CD4-positive, alpha-beta T cell treated with Interferon gamma for 1 hour (primary cell): Measurements from ENCODE around the gene SLC25A30.

ENCODE experiments used
- DNase-seq: peaks from one replicate; pipeline ENCODE4 v3.0.0-alpha.2; 2020

SLC25A30 gene, protein sequence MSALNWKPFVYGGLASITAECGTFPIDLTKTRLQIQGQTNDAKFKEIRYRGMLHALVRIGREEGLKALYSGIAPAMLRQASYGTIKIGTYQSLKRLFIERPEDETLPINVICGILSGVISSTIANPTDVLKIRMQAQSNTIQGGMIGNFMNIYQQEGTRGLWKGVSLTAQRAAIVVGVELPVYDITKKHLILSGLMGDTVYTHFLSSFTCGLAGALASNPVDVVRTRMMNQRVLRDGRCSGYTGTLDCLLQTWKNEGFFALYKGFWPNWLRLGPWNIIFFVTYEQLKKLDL

DNA sequence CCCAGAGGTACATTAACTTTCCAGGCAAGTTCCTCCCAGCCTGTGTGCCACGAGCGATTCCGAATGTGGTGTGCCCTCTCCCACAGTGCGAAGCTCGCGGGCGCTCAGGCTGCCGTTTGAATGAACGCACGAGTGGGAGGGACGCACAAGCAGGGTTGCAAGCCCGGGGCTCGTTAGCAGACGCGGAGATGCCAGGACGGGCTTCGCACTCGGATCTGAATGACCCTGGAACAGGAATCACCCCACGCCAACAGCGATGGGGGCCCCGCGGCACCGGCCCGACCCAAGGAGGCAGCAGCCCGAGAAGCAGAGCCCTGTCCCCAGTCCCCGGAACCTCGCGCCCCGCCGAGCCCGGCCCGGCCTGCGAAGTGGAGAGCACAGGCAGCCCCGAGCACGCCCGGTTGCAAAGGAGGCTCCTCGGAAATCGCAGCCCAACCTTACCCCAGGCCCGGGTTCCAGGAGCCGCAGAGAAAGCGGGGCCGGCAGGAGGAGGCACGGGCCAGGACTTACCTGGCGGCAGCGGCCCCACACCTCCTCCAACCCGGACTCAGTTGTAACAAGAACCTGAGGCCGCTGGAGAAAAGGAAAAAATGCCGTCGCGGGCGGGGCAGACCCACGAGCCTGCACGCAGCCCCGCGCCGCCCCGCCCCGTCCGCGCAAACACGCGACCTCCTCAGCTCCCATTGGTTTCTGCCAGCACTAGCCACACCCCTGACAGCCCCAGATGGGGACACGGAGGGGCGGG lies at the start of gene SLC25A30:
Gene SLC25A30, minus strand, starts transcription at position 584 of the 745 bp plus-strand sequence. CDS start 6,948 bp downstream, outside the sequence.
- peak; percentile 87 for DNase-seq

DNA sequence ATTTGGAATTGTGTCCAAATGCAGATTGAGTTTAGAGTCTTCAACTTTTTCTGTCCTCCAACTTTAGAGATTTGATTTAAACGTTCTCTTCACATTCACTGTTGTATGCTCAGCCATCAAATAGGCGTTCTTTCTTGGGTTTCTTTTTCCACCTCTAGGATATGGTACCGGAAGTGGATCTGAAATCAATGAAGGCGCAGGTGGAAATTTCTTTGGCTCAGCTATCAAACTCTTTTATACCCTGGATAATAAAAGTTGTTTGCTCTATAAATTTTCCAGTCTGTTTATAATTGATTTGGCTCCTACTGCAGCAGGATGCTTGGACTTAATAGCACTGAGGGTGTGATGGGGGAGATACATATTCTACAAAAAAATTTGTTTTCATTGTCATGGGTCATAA lies 48.2 kb upstream of the SLC25A30 start:
- DNase-seq = no peak

DNA sequence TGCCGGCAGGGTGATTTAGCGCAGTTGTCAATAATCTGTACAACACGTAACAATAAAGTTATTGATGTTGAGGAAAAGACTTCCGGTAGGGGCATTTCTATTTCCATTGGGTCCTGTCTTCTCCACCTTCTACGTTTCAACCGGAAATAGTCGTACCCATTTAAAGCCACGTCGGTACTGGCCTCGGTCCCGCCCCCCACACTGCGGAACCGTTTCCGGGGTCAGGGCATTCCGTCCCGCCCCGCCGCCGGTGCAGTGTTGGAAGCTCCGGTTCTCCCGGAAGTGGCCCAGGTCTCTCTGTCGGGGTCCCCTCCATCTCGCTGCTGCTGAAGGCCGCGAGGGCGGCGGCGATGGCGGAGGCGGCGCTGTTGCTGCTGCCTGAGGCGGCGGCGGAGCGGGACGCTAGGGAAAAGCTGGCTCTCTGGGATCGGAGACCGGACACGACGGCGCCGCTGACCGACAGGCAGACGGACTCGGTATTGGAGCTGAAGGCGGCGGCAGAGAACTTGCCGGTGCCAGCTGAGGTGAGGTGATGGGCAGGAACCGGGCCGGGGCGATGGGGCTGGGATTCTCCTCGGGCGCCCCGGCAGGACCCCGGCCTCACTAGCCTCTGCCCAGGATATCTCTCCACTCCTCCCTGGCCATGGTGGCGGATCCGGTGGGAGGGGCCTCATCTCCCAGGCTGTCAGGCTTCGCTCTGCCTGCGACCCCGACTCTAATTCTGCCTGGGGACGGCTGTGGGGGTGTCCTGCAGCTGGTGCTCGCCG lies 46.7 kb upstream of the SLC25A30 start, which contains the start of gene COG3:
Gene COG3, plus strand, starts transcription at position 253 of the 767 bp plus-strand sequence. Its CDS starts 98 bp downstream, at position 351.
- DNase-seq = peak; percentile 95

DNA sequence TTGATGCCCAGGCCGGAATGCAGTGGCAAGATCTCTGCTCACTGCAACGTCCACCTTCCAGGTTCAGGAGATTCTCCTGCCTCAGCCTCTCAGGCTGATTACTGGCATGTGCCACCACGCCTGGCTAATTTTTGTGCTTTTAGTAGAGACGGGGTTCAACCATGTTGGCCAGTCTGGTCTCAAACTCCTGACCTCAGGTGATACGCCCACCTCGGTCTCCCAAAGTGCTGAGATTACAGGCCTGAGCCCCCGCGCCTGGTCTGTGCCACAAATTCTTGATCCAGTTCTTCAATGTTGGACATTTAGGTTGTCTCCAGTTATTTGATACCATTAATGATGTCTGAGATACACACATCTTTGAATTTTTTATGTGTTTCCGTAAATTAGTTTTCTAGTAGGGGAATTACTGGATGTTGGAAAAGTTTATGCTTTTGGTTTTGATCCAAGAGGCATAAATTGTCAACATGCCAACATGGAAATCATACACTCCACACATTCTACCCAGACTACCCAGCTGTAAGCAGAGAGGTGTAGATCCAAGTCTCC lies 46.0 kb upstream of the SLC25A30 start:
- no peak for DNase-seq

DNA sequence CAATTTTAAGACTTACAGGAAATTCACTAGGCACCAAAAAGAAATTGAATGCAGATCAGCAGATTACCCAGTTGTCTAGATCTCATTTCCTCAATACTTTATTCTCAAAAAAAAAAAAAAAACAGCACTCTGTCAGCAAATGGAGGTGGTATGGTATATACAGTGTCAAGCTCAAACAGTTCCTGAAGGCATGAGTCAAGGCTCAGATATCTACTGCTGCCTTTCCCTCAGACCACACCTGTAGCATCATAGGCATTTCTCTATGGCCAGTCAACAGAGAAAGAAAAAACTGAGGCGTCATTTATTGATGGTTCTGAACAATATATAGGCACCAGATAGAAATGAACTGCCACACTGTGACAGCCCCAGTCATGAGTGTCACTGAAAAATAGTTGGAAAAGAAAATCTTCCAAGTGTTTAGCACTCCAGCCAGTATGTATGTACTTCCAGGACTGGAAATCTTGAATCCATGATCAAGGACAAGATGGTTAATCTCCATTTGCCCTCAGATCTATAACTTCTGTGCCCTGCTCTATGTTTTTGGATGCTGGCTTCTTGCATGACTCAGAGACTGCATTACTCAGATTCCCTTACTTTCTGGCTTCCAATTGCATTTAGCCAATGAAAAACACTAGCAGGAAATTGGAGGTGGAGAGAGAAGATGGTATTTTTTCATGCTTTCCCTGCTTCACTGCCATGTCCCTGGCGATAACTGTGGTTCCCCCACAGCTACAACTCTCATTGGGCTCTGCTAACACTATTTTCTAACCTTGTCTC lies 38.2 kb upstream of the SLC25A30 start:
- DNase-seq = no peak

DNA sequence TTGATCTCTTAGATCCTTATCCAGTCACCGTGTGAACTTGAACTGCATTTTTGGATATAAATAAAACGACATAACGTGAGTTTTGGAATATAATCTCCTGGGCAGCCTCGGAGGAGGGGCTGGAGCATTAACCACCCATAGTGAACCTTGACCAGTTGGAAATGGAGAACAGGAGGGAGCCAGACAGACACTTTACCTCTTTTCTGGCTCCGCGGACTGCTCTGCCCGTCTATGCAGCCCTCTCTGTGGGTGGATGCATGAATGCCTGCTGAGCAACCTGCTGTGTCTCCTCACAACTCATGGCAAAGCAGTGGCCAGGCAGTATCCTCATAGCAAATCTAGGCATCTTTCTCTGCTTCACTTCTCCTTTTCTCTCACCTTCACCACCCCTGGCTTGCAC lies 36.0 kb upstream of the SLC25A30 start:
- no peak for DNase-seq

DNA sequence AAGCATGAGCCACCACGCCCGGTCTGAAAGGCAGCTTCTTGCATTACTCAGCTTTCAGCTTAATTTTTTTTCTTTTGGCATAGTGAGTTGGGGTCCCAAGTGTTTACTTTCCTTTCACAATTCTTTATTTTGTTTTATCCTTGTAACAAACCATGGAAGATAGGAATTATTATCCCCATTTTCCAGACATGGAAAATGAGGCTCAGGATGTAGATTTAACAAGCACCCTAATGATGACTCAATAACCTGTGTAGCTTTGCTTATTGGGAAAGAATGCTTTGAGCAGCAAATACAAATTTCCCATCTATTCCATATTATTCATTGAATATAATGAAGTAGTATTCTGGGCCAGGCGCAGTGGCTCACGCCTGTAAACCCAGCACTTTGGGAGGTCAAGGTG lies 33.1 kb upstream of the SLC25A30 start:
- DNase-seq = no peak

DNA sequence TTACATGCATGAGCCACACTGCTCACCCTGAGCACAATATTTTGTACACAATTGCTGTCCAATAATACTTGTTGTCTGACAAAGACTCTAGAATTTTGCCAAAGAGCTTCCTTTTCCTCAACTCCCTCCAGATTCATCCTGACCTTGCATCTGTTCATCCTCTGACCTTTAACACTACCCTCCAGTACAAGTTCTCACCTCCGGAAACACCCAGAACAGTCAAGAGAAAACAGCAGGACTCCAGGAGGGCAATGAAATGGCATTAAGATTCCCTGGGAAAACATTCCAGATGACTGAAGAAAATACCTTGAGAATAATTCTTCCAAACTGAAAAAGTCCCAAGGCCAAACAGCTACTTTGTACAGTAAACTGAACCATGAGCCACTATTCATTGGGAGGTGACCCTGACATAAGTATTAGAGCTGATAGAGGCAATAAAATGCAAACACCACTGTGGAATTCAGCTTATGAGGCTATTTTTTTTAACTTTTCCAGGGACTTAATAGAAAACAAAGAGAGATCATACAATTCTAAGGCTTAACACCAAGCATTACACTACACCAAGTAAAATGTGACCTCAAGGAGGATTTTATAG lies 30.9 kb upstream of the SLC25A30 start:
- DNase-seq = no peak

DNA sequence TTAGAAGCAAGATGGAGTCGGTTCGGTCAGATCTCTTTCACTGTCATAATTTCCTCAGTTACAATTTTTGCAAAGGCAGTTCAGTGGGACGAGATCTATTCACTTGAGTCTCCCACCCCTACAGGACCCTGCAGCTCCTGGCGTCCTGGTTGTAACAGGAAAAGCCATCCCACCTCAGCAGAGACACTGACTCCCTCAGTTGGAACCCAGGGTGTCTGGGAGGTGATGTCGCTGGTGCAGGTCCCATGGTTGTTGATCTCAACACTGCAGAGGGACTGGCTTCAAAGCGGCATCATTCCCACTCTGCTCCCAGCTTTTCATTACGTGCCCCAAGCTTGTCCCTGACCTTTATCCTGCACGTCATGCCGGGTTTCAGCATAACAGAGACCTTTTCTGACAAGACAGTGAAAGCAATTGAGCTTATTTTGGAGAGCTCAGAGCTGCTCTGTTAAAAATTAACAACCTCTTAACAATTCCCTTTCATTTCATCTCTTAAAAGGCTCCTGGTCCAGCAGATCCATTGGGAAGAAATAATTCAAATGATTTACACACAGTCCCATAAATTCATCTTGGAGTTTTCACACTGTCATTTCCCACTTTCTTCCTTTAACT lies 29.0 kb upstream of the SLC25A30 start:
- no peak for DNase-seq

DNA sequence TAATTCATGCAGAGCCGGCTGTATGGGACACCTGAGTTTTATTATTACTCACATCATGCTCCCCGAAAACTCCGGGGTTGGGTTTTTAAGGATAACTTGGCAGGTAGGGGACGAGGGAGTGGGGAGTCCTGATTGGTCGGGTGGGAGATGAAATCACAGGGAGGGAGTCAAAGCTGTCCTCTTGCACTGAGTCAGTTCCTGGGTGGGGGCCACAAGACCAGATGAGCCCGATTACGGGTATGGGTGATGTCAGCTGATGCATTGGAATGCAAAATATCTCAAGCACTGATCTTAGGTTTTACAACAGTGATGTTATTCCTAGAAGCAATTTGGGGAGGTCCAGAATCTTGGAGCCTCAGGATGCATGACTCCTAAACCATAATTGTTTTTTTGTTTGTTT lies 28.0 kb upstream of the SLC25A30 start:
- no peak for DNase-seq

DNA sequence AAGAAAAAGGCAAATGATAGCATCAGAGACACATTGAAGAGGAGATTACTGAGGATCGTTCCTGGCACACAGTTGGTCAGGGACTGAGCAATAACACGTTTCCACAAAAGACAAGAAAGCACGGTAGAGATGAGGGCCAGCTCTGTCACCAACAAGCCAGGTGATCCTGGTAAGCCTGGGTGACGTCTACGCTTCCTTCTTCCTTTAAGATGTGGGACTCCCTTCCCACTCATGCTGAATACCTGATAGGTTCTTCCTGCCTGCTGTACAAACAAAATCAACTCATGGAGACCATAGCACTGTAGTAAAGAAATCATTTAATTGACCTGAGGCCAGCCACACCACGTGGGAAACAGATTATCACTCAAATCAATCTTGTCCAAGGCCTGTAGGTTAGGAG lies 26.9 kb upstream of the SLC25A30 start:
- no peak for DNase-seq

DNA sequence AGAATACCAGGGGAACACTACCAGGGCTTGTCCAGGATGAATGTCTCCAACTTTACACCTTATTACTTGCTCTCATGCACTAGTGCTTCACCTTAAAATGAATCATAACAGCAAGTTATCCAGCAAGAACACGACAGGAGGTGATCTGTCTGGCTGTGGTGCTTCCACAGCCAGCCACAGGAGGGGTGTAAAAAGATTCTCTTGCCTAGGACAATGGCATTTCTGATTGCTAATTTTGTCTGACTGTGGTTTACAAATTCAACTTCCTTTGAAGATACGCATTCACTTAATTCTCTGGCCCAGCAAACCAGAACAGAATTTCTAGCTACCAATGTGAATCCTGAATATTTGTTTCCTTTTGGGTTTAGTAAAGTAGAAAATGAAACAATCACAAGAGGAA lies 23.5 kb upstream of the SLC25A30 start:
- DNase-seq = no peak

DNA sequence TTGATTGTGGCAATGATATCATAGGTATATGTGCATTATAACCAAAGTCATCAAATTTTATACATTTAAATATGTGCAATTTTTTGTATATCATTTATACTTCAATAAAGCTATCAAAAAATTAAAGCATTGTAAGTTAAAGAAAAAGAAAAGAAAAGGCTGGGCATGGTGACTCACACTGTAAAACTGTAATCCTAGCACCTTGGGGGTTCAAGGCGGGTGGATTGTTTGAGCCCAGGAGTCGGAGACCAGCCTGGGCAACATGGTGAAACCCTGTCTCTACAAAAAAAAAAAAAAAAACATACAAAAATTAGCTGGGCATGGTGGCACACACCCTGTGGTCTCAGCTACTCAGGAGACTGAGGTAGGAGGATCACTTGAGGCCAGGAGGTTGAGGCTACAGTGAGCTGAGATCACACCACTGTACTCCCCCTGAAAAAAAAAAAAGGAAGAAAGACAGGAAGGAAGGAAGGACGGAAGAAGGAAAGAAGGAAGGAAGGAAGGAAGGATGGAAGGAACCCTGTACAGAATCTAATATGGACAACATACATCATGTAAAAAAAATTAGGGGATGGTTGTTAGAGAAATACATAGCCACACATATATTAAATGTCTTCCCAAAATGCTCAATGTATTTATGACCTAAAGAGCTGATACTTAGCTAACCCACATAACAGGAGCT lies 21.7 kb upstream of the SLC25A30 start:
- no peak for DNase-seq

DNA sequence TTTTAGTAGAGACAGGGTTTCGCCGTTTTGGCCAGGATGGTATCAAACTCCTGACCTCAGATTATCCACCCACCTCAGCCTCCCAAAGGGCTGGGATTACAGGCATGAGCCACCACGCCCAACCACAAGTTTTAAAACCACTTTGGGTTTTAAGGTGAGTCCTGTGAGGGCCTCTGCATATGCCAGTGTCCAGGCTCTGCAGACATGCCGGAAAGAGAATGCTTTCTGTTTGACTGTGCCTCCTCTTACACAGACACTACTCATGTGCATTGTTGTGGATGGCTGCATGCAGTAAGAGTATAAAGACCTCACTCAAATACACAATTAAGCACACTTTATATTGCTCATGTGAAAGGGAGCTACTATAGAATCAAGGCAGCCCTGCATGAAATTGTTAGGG lies 20.8 kb upstream of the SLC25A30 start:
- no peak for DNase-seq

DNA sequence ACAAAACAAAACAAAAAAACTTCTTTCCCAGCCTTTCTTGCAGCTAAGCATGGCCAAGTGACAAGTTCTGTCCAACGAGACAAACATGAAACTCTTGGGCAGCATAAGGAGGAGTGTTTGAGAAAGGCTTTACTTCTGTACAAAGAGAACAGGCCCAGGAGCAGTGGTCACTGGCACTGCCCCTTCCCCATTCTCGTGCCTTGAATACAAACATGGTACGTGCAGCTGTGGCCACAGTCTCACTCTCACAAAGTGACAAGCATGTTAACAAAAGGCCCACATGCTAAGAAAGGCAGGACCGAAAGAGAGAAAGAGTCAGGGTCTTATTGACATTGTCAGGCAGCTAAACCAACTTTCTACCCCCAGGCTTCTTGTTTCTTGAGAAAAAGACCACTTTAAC lies 19.8 kb upstream of the SLC25A30 start:
- DNase-seq = no peak

DNA sequence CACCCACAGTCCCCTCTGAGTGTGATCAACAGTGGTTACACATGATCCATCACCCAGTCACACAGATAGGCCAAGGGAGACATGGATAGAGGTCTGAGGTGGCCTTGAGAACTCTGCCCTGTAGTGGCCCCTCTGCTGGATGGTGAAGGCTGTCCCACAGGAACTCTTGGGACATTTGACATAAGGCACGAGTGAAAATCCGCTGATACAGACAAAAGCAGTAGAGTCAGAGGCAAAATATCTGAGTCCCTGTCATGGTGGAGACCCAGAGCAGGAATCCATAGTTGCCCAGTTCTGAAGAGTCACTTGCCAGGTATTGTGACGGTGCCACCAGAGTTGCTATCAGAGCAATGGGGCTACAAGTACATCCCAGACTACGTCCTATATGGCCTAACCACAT lies 18.8 kb upstream of the SLC25A30 start:
- no peak for DNase-seq

DNA sequence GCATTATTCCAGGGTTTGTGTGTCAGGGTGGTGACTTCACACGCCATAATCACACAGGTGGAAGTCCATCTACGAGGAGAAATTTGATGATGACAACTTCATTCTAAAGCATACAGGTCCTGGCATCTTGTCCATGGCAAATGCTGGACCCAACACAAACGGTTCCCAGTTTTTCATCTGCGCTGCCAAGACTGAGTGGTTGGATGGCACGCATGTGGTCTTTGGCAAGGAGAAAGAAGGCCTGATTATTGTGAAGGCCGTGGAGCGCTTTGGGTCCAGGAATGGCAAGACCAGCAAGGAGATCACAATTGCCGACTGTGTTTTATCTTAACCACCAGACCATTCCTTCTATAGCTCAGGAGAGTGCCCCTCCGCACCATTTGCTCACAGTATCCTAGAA lies 18.2 kb upstream of the SLC25A30 start:
- DNase-seq = no peak

DNA sequence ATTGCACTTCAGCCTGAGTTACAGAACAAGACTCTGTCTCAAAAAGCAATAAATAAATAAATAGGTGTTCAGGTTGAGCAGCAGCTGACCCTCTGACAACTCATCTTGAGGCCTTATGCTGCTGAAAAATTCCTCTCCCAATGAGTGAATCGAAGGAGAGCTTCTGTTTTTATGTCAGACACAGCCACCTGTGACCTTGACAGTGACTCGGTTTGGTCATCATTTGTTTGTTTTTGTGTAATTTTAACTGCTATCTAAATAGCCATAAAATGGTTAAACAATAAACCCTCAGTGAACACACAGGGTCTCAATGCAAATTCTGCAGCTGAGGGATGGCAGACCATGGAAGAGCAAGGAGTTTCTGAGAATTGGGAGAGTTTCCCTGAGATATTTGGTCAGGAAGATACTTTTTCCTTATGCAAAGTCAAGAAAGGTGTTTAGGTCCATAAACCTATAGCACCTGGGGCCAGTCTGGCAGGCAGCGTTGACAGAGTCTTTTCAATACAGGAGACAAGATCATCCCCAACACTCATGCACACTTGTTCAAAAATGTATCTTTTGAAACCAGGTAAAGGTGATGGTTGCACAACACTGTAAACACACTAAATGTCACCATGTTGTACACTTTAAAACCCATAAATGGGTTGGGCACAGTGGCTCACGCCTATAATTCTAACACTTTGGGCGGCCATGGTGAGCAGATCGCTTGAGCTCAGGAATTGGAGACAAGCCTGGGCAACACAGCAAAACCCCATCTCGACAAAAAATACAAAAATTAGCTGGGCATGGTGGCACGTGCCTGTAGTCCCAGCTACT lies 16.6 kb upstream of the SLC25A30 start:
- DNase-seq = no peak

DNA sequence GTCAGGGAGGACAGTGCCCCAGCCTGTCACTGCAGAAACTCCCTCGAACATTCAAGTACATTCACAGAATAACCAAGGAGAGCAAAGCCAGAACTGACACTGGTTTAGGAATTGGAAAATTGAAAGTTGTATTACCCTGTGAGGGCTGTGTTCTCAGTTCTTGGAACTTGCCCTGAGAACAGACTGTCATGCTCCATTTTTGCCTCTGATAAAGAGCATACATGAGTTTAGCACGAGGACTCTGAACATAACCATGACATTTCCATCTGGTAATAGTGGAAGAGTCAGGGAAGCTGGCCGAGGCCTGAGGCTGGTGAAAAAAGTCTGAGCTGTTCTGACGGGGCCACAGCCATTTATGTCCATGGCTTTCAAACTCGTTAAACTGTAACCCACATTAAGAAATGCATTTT lies 15.2 kb upstream of the SLC25A30 start:
- DNase-seq = no peak

DNA sequence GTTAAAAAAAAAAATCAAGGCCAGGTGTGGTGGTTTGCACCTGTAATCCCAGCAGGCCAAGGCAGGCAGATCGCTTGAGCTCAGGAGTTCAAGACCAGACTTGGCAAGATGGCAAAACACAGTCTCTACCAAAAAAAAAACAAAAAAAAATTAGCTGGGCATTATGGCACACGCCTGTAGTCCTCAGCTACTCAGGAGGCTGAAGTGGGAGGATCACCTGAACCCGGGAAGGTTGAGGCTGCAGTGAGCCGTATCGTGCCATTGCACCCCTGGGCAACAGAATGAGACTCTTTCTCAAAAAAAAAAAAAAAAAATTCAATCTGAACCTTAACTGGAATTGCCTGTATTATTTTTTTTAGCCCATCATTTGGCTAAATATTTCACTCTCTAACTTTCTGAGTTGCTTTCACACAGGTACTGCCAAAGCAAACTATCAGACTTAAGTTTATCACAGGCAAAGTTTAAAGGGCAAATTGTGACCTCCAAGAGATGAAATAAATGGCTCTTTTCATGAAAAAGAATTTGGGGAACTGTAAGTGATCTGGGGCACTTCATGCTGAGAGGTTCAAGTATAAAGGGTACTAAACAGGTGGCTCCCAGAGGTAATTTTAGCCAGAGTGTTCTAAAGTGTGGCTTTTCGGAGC lies 14.7 kb upstream of the SLC25A30 start:
- no peak for DNase-seq
